IMR-90 (cell line): Measurements from ENCODE around the gene BPIFA3. TPM values are rescaled to one million over a fixed set of nuclear protein-coding genes. Genes with fewer than 3 reads are reported as not detected.

Experiments used
- ATAC-seq: fragments of 200-7000 bp; cut with Tn5 transposase; 2 replicates; pipeline ENCODE4 v1.9.1; 2020; ENCODE audit warnings: low read depth, mild to moderate bottlenecking, moderate library complexity
- BruUV-seq: library from RNA; stranded (reverse); fragments of 400-500 nt; replicated peaks from 2 replicates; lab custom pipeline; 2021; lab: Mats Ljungman, UMichigan
- CTCF ChIA-PET: fragments of 300-600 bp; formaldehyde crosslinking; extraction: SDS; loops from one replicate; lab custom pipeline; 2021; ENCODE audit warnings: antibody characterized with exemption; lab: Yijun Ruan, JAX
- POLR2A ChIA-PET: fragments of 300-600 bp; sonication (Branson Sonifier 250); formaldehyde crosslinking; loops from one replicate; lab custom pipeline; 2022; ENCODE audit warnings: antibody characterized with exemption; ENCODE audit not compliant: unreplicated experiment; lab: Charles Lee
- DNase-seq: peaks from one replicate; pipeline ENCODE4 v3.0.0; 2013
- H2AFZ ChIP-seq: replicated peaks from 2 replicates; pipeline ENCODE3; 2013; ENCODE audit warnings: low read length, mild to moderate bottlenecking; ENCODE audit not compliant: poor library complexity
- H2AK5ac ChIP-seq: 2 replicates; pipeline ENCODE4 v1.6.1; 2013; ENCODE audit warnings: low read depth, low read length, inconsistent platforms
- H2AK9ac ChIP-seq: replicated peaks from 2 replicates; pipeline ENCODE3; 2013; ENCODE audit warnings: mild to moderate bottlenecking, low read depth, low read length, moderate library complexity; ENCODE audit not compliant: poor library complexity
- H2BK120ac ChIP-seq: 2 replicates; pipeline ENCODE4 v1.6.1; 2013; ENCODE audit warnings: low read depth, low read length, inconsistent platforms
- H2BK15ac ChIP-seq: 3 replicates; pipeline ENCODE4 v1.6.1; 2013; ENCODE audit warnings: low read depth, low read length, inconsistent platforms
- H2BK20ac ChIP-seq: 2 replicates; pipeline ENCODE4 v1.6.1; 2013; ENCODE audit warnings: low read depth, mild to moderate bottlenecking, inconsistent platforms, low read length, moderate library complexity
- H2BK5ac ChIP-seq: 2 replicates; pipeline ENCODE4 v1.6.1; 2013; ENCODE audit warnings: mild to moderate bottlenecking, low read depth, low read length, inconsistent platforms; ENCODE audit not compliant: poor library complexity, severe bottlenecking
- H3K14ac ChIP-seq: replicated peaks from 2 replicates; pipeline ENCODE4 v1.6.1; 2013; ENCODE audit warnings: low read depth, low read length, inconsistent platforms
- H3K18ac ChIP-seq: 2 replicates; pipeline ENCODE4 v1.6.1; 2013; ENCODE audit warnings: low read depth, low read length, control low read depth
- H3K23ac ChIP-seq: 2 replicates; pipeline ENCODE4 v1.6.1; 2013; ENCODE audit warnings: low read depth, low read length, inconsistent platforms
- H3K27ac ChIP-seq: 2 replicates; pipeline ENCODE4 v1.5.1; 2013; ENCODE audit warnings: mild to moderate bottlenecking, control low read depth, low read length; ENCODE audit not compliant: insufficient read depth
- H3K27me3 ChIP-seq: 2 replicates; pipeline ENCODE4 v1.6.1; 2013; ENCODE audit warnings: low read length; ENCODE audit not compliant: control insufficient read depth, insufficient read depth
- H3K36me3 ChIP-seq: 2 replicates; pipeline ENCODE4 v1.6.1; 2013; ENCODE audit warnings: low read length, mixed read lengths; ENCODE audit not compliant: control insufficient read depth, insufficient read depth
- H3K4ac ChIP-seq: 2 replicates; pipeline ENCODE4 v1.6.1; 2013; ENCODE audit warnings: low read depth, low read length, inconsistent platforms
- H3K4me1 ChIP-seq: 2 replicates; pipeline ENCODE4 v1.6.1; 2013; ENCODE audit warnings: low read length, mixed read lengths; ENCODE audit not compliant: control insufficient read depth, insufficient read depth
- H3K4me2 ChIP-seq: 2 replicates; pipeline ENCODE4 v1.6.1; 2013; ENCODE audit warnings: low read depth, mild to moderate bottlenecking, control low read depth, low read length, moderate library complexity
- H3K4me3 ChIP-seq: 2 replicates; pipeline ENCODE4 v1.5.1; 2013; ENCODE audit warnings: low read depth, mild to moderate bottlenecking, control low read depth, low read length, moderate library complexity; ENCODE audit not compliant: insufficient read depth
- H3K56ac ChIP-seq: 2 replicates; pipeline ENCODE4 v1.6.1; 2013; ENCODE audit warnings: low read length, inconsistent platforms; ENCODE audit not compliant: insufficient read depth; ENCODE audit errors: extremely low read depth
- H3K79me1 ChIP-seq, 2 experiments: 2 replicates each; pipeline ENCODE4 v1.6.1; 2013; ENCODE audit warnings: low read length in 2 of 2, inconsistent platforms in 1 of 2, low read depth in 1 of 2
- H3K9ac ChIP-seq: 2 replicates; pipeline ENCODE4 v1.6.1; 2013; ENCODE audit warnings: low read depth, low read length, control low read depth
- H3K9me1 ChIP-seq: 2 replicates; pipeline ENCODE4 v1.6.1; 2013; ENCODE audit warnings: low read length, inconsistent platforms; ENCODE audit not compliant: insufficient read depth
- H3K9me3 ChIP-seq: 2 replicates; pipeline ENCODE4 v1.6.1; 2013; ENCODE audit warnings: low read length; ENCODE audit not compliant: control insufficient read depth, insufficient read depth
- H4K20me1 ChIP-seq: 2 replicates; pipeline ENCODE4 v1.6.1; 2013; ENCODE audit warnings: low read length, inconsistent platforms; ENCODE audit not compliant: insufficient read depth
- H4K5ac ChIP-seq: 2 replicates; pipeline ENCODE4 v1.6.1; 2013; ENCODE audit warnings: mild to moderate bottlenecking, low read depth, low read length, control low read depth
- H4K8ac ChIP-seq, 2 experiments: 2 replicates each; pipeline ENCODE4 v1.6.1; 2013; ENCODE audit warnings: low read depth in 2 of 2, low read length in 2 of 2, control low read depth in 1 of 2, inconsistent platforms in 1 of 2
- H4K91ac ChIP-seq: 2 replicates; pipeline ENCODE4 v1.6.1; 2013; ENCODE audit warnings: low read depth, low read length, inconsistent platforms; ENCODE audit not compliant: insufficient read depth
- BHLHE40 ChIP-seq: fragments of 150-350 bp; IDR thresholded peaks from 2 replicates; pipeline ENCODE4 v1.6.1; 2016; ENCODE audit warnings: mild to moderate bottlenecking, low read depth, low read length
- CEBPB ChIP-seq: IDR thresholded peaks from 2 replicates; pipeline ENCODE4 v1.6.1; 2012; ENCODE audit warnings: low read depth, low read length, improper control_type of control experiment
- CHD1 ChIP-seq: IDR thresholded peaks from 2 replicates; pipeline ENCODE4 v1.6.1; 2012; ENCODE audit warnings: low read depth, low read length, improper control_type of control experiment
- FOS ChIP-seq: fragments of 150-350 bp; IDR thresholded peaks from 2 replicates; pipeline ENCODE4 v1.6.1; 2016; ENCODE audit warnings: low read depth, low read length
- MAFK ChIP-seq: IDR thresholded peaks from 2 replicates; pipeline ENCODE4 v1.6.1; 2012; ENCODE audit warnings: low read depth, low read length, improper control_type of control experiment
- MAZ ChIP-seq: IDR thresholded peaks from 2 replicates; pipeline ENCODE4 v1.6.1; 2012; ENCODE audit warnings: low read depth, mild to moderate bottlenecking, low read length, improper control_type of control experiment, moderate library complexity, borderline replicate concordance
- MXI1 ChIP-seq: IDR thresholded peaks from 2 replicates; pipeline ENCODE4 v1.6.1; 2012; ENCODE audit warnings: low read depth, mild to moderate bottlenecking, low read length, moderate library complexity, borderline replicate concordance
- NFE2L2 ChIP-seq: fragments of 150-350 bp; IDR thresholded peaks from 2 replicates; pipeline ENCODE4 v1.6.1; 2016; ENCODE audit warnings: low read depth, mild to moderate bottlenecking, low read length
- POLR2A ChIP-seq: IDR thresholded peaks from 2 replicates; pipeline ENCODE4 v1.6.1; 2012; ENCODE audit warnings: mild to moderate bottlenecking, low read depth, low read length
- RAD21 ChIP-seq: IDR thresholded peaks from 2 replicates; pipeline ENCODE4 v1.6.1; 2012; ENCODE audit warnings: low read length, improper control_type of control experiment
- RCOR1 ChIP-seq: IDR thresholded peaks from 2 replicates; pipeline ENCODE4 v1.6.1; 2012; ENCODE audit warnings: mild to moderate bottlenecking, low read length, improper control_type of control experiment; ENCODE audit not compliant: insufficient replicate concordance
- RFX5 ChIP-seq: IDR thresholded peaks from 2 replicates; pipeline ENCODE4 v1.8.0; 2012; ENCODE audit warnings: low read depth, mild to moderate bottlenecking, low read length, moderate library complexity
- SMC3 ChIP-seq: fragments of 150-350 bp; IDR thresholded peaks from 2 replicates; pipeline ENCODE4 v1.6.1; 2016; ENCODE audit warnings: low read depth, mild to moderate bottlenecking, antibody characterized with exemption, low read length, moderate library complexity
- whole genome bisulfite sequencing, 2 experiments: methylation state at CpG; one replicate each; pipeline versions ENCODE4 v1.1.5 to v1.1.7; 2013; ENCODE audit warnings: missing lambda C conversion rate in 2 of 2; ENCODE audit not compliant: insufficient read length in 1 of 2; ENCODE audit errors: extremely low coverage in 2 of 2; 5-methylcytosine and 5-hydroxymethylcytosine counted together
- dilution Hi-C: fragments of 300-500 bp; cut with HindIII; formaldehyde crosslinking; loops from one replicate; pipeline ENCODE4 v1.14.3; 2018; ENCODE audit warnings: low sequenced_read_pairs; ENCODE audit not compliant: unreplicated experiment
- in situ Hi-C: fragments of 300-500 bp; cut with MboI; formaldehyde crosslinking; loops from 3 replicates; pipeline ENCODE4 v1.14.3; 2019; ENCODE audit warnings: low sequenced_read_pairs, inconsistent platforms, mixed read lengths
- intact Hi-C: fragments of 100-400 bp; cut with micrococcal nuclease; formaldehyde crosslinking; loops from 2 replicates; pipeline ENCODE4 v1.10.0; 2022
- polyA plus RNA-seq, 3 experiments: library from polyadenylated mRNA; depleted of rRNA; stranded (reverse); fragments of >200 nt; gene quantifications; 2 replicates each; pipeline ENCODE4 v1.2.3, GENCODE V29; 2012; ENCODE audit warnings: low replicate concordance in 1 of 3
- total RNA-seq: library from RNA; depleted of rRNA; stranded (reverse); fragments of >200 nt; gene quantifications from 2 replicates; pipeline ENCODE4 v1.2.3, GENCODE V29; 2012
- TF ChIP-seq, protein P1 (sequence below): fragments of 150-350 bp; IDR thresholded peaks from 2 replicates; pipeline ENCODE4 v1.6.1; 2016; ENCODE audit warnings: low read depth, mild to moderate bottlenecking, low read length, moderate library complexity, borderline replicate concordance
- TF ChIP-seq, protein P2 (sequence below): conservative IDR thresholded peaks from 2 replicates; pipeline ENCODE4 v1.5.1; 2012; ENCODE audit warnings: mild to moderate bottlenecking, low read depth, low read length, improper control_type of control experiment
- TF ChIP-seq, protein P3 (sequence below): fragments of 150-350 bp; IDR thresholded peaks from 2 replicates; pipeline ENCODE4 v1.6.1; 2017; ENCODE audit warnings: mild to moderate bottlenecking, antibody characterized with exemption, low read length, low read depth

Gene BPIFA3
- total and polyA plus RNA-seq, 2 of the 4 experiments (the other 2 are of a cell fraction), result not detected

DNA sequence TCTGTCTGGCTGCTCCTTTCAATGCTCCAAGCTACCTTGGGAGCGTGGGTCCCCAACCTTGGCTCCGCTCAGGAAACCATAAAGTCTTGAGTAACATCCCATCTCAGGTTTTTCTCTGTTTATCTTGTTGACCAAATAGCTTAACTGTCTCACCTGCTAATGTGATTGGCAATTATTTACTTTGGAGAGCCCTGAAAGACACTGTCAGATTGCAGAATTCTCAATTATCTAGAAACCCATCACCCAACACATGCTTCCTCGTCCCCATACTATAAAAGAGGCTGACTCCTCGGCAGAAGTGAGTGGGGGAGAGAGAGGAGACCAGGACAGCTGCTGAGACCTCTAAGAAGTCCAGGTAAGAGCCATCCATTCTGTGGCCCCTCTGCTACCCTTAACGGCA lies 18.5 kb downstream of the BPIFA3 start, which contains the start of gene BPIFA1:
TSS of gene BPIFA1 (plus strand) at position 301 of the 400 bp plus-strand sequence. CDS start 1,716 bp downstream, outside the sequence.
- Histone ChIP-seq H4K20me1 (no peaks in the 10 kb centered on the region), H3K56ac (no peak within 1 kb of the TSS), H3K9ac (no peak within 1 kb of the TSS), H3K4me3 (no peak within 1 kb of the TSS), H2BK15ac (no peak within 1 kb of the TSS), H4K8ac (no peak within 1 kb of the TSS), H3K18ac (no peak within 1 kb of the TSS), H3K23ac (no peak within 1 kb of the TSS), H2AFZ (no peak within 1 kb of the TSS), H3K79me1 (no peaks in the 10 kb centered on the region), H2BK20ac (no peak within 1 kb of the TSS), H3K4ac (no peak within 1 kb of the TSS), H3K14ac (no peak within 1 kb of the TSS), H3K4me1 (no peaks in the 10 kb centered on the region), H3K27me3 (peaks cover 6% of the 10 kb centered on the region), H3K9me1 (no peaks in the 10 kb centered on the region), H3K36me3 (no peaks in the 10 kb centered on the region), H2AK9ac (no peak within 1 kb of the TSS), H2BK120ac (no peak within 1 kb of the TSS), H2AK5ac (no peak within 1 kb of the TSS), H3K9me3 (no peaks in the 10 kb centered on the region), H3K27ac (no peak within 1 kb of the TSS), H3K4me2 (no peak within 1 kb of the TSS), H4K91ac (no peak within 1 kb of the TSS), H4K5ac (no peak within 1 kb of the TSS), H2BK5ac (no peak within 1 kb of the TSS)
- TF ChIP-seq RAD21, result no peak
- no peak for TF ChIP-seq POLR2A
- TF ChIP-seq RFX5, result no peak
- TF ChIP-seq, protein P1, sequence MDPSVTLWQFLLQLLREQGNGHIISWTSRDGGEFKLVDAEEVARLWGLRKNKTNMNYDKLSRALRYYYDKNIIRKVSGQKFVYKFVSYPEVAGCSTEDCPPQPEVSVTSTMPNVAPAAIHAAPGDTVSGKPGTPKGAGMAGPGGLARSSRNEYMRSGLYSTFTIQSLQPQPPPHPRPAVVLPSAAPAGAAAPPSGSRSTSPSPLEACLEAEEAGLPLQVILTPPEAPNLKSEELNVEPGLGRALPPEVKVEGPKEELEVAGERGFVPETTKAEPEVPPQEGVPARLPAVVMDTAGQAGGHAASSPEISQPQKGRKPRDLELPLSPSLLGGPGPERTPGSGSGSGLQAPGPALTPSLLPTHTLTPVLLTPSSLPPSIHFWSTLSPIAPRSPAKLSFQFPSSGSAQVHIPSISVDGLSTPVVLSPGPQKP, result no peak
- no peak for TF ChIP-seq FOS
- no peak for TF ChIP-seq SMC3
- no peak for TF ChIP-seq MAZ
- no peak for TF ChIP-seq CEBPB
- TF ChIP-seq, protein P2, sequence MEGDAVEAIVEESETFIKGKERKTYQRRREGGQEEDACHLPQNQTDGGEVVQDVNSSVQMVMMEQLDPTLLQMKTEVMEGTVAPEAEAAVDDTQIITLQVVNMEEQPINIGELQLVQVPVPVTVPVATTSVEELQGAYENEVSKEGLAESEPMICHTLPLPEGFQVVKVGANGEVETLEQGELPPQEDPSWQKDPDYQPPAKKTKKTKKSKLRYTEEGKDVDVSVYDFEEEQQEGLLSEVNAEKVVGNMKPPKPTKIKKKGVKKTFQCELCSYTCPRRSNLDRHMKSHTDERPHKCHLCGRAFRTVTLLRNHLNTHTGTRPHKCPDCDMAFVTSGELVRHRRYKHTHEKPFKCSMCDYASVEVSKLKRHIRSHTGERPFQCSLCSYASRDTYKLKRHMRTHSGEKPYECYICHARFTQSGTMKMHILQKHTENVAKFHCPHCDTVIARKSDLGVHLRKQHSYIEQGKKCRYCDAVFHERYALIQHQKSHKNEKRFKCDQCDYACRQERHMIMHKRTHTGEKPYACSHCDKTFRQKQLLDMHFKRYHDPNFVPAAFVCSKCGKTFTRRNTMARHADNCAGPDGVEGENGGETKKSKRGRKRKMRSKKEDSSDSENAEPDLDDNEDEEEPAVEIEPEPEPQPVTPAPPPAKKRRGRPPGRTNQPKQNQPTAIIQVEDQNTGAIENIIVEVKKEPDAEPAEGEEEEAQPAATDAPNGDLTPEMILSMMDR, result no peak
- TF ChIP-seq MXI1, result no peak
- TF ChIP-seq, protein P3, sequence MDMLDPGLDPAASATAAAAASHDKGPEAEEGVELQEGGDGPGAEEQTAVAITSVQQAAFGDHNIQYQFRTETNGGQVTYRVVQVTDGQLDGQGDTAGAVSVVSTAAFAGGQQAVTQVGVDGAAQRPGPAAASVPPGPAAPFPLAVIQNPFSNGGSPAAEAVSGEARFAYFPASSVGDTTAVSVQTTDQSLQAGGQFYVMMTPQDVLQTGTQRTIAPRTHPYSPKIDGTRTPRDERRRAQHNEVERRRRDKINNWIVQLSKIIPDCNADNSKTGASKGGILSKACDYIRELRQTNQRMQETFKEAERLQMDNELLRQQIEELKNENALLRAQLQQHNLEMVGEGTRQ, result no peak
- TF ChIP-seq MAFK, result no peak
- no peak for TF ChIP-seq RCOR1
- no peak for TF ChIP-seq BHLHE40
- TF ChIP-seq CHD1, result no peak
- TF ChIP-seq NFE2L2, result no peak
- no CpG with 5 or more reads among the region's 5 CpGs for WGBS, 2 experiments
- dilution Hi-C loops, result no loop called here
- intact Hi-C loops, result no loop called here
- CTCF ChIA-PET, result no interaction called here
- in situ Hi-C loops, result no loop called here
- POLR2A ChIA-PET, result no interaction called here
- BruUV-seq, result no TSS peak
- no peak for DNase-seq
- no peak for ATAC-seq
